ENCODE data around the gene MAPT.
"Not testable (repeated sequence)": the region's sequence is repeated elsewhere in the genome, so short reads cannot be mapped to it uniquely, and the experiment has no call there.

MAPT gene

GRCh38 chr17:45955326-45955725 is 61.0 kb downstream of the MAPT start:
- Mint-ChIP-seq H3K27me3 (peaks cover 22% of the 10 kb centered on the region), H3K27ac (no peak overlapping the region), H3K4me3 (no peak overlapping the region), H3K4me1 (ENCODE audit: low read depth) (no peaks in the 10 kb centered on the region), H3K9me3 (no peaks in the 10 kb centered on the region), H3K36me3 (ENCODE audit: low read depth) (no peaks in the 10 kb centered on the region)
- DNase-seq = no peak

GRCh38 chr17:45956090-45956489 is 61.7 kb downstream of the MAPT start:
- Mint-ChIP-seq H3K36me3 (ENCODE audit: low read depth) (no peaks in the 10 kb centered on the region), H3K4me3 (no peak overlapping the region), H3K4me1 (ENCODE audit: low read depth) (no peaks in the 10 kb centered on the region)

GRCh38 chr17:45956746-45957145 is 62.4 kb downstream of the MAPT start:
- H3K27me3 Mint-ChIP-seq; H3K27ac Mint-ChIP-seq; DNase-seq; H3K4me3 Mint-ChIP-seq; H3K9me3 Mint-ChIP-seq; H3K4me1 Mint-ChIP-seq (ENCODE audit: low read depth); H3K36me3 Mint-ChIP-seq (ENCODE audit: low read depth): not testable (repeated sequence)

More at GRCh38 chr17:45956090-45956489, 61.7 kb downstream of the MAPT start:
- Mint-ChIP-seq H3K27ac (no peak overlapping the region), H3K9me3 (no peaks in the 10 kb centered on the region), H3K27me3 (peaks cover 14% of the 10 kb centered on the region)
- no peak for DNase-seq

GRCh38 chr17:45958307-45958706 is 64.0 kb downstream of the MAPT start:
- H3K4me3 Mint-ChIP-seq = no peak overlapping the region
- no peak overlapping the region for H3K27ac Mint-ChIP-seq
- H3K27me3 Mint-ChIP-seq = no peaks in the 10 kb centered on the region
- no peak for DNase-seq
- H3K36me3 Mint-ChIP-seq (ENCODE audit: low read depth) = no peaks in the 10 kb centered on the region
- H3K4me1 Mint-ChIP-seq (ENCODE audit: low read depth) = no peaks in the 10 kb centered on the region
- H3K9me3 Mint-ChIP-seq = no peaks in the 10 kb centered on the region

- Mint-ChIP-seq H3K36me3 (ENCODE audit: low read depth) (no peaks in the 10 kb centered on the region), H3K4me3 (no peak overlapping the region), H3K27me3 (no peaks in the 10 kb centered on the region), H3K4me1 (ENCODE audit: low read depth) (no peaks in the 10 kb centered on the region), H3K27ac (no peak overlapping the region), H3K9me3 (no peaks in the 10 kb centered on the region)
- no peak for DNase-seq
Observed at GRCh38 chr17:45958994-45959665, 64.8 kb downstream of the MAPT start.

- no peaks in the 10 kb centered on the region for H3K4me1 Mint-ChIP-seq (ENCODE audit: low read depth)
- no peak overlapping the region for H3K4me3 Mint-ChIP-seq
- no peak for DNase-seq
- H3K27me3 Mint-ChIP-seq = no peaks in the 10 kb centered on the region
- no peaks in the 10 kb centered on the region for H3K36me3 Mint-ChIP-seq (ENCODE audit: low read depth)
- H3K27ac Mint-ChIP-seq = no peak overlapping the region
- no peaks in the 10 kb centered on the region for H3K9me3 Mint-ChIP-seq
Observed at GRCh38 chr17:45960311-45960710, 66.0 kb downstream of the MAPT start.

- Mint-ChIP-seq H3K36me3 (ENCODE audit: low read depth) (no peaks in the 10 kb centered on the region), H3K9me3 (no peaks in the 10 kb centered on the region)
Observed at GRCh38 chr17:45961206-45961605, 66.9 kb downstream of the MAPT start.

GRCh38 chr17:45962221-45962972 is 68.0 kb downstream of the MAPT start:
- no peak for DNase-seq
- Mint-ChIP-seq H3K27ac (no peak overlapping the region), H3K27me3 (peaks cover 11% of the 10 kb centered on the region), H3K36me3 (ENCODE audit: low read depth) (no peaks in the 10 kb centered on the region), H3K4me1 (ENCODE audit: low read depth) (no peaks in the 10 kb centered on the region), H3K4me3 (no peak overlapping the region), H3K9me3 (no peaks in the 10 kb centered on the region)

More at GRCh38 chr17:45961206-45961605, 66.9 kb downstream of the MAPT start:
- peaks cover 6% of the 10 kb centered on the region for H3K27me3 Mint-ChIP-seq
- DNase-seq = no peak
- no peaks in the 10 kb centered on the region for H3K4me1 Mint-ChIP-seq (ENCODE audit: low read depth)
- no peak overlapping the region for H3K27ac Mint-ChIP-seq
- no peak overlapping the region for H3K4me3 Mint-ChIP-seq

GRCh38 chr17:45963283-45963682 is 68.9 kb downstream of the MAPT start:
- Mint-ChIP-seq H3K27me3 (peaks cover 16% of the 10 kb centered on the region), H3K4me3 (no peak overlapping the region), H3K4me1 (ENCODE audit: low read depth) (no peaks in the 10 kb centered on the region), H3K36me3 (ENCODE audit: low read depth) (no peaks in the 10 kb centered on the region), H3K27ac (no peak overlapping the region), H3K9me3 (no peaks in the 10 kb centered on the region)
- DNase-seq = no peak

- Mint-ChIP-seq H3K4me3 (no peak overlapping the region), H3K27ac (no peak overlapping the region), H3K36me3 (ENCODE audit: low read depth) (no peaks in the 10 kb centered on the region), H3K27me3 (peaks cover 16% of the 10 kb centered on the region), H3K4me1 (ENCODE audit: low read depth) (no peaks in the 10 kb centered on the region), H3K9me3 (no peaks in the 10 kb centered on the region)
- DNase-seq = no peak
Observed at GRCh38 chr17:45963889-45964288, 69.5 kb downstream of the MAPT start.

- Mint-ChIP-seq H3K4me3 (no peak overlapping the region), H3K4me1 (ENCODE audit: low read depth) (no peaks in the 10 kb centered on the region), H3K27me3 (peaks cover 18% of the 10 kb centered on the region), H3K27ac (no peak overlapping the region), H3K36me3 (ENCODE audit: low read depth) (no peaks in the 10 kb centered on the region), H3K9me3 (no peaks in the 10 kb centered on the region)
- no peak for DNase-seq
Observed at GRCh38 chr17:45964634-45965033, 70.3 kb downstream of the MAPT start.

GRCh38 chr17:45965812-45966211 is 71.5 kb downstream of the MAPT start:
- Mint-ChIP-seq H3K4me1 (ENCODE audit: low read depth) (no peaks in the 10 kb centered on the region), H3K27ac (no peak overlapping the region), H3K4me3 (no peak overlapping the region), H3K27me3 (peaks cover 23% of the 10 kb centered on the region), H3K9me3 (no peaks in the 10 kb centered on the region), H3K36me3 (ENCODE audit: low read depth) (no peaks in the 10 kb centered on the region)
- no peak for DNase-seq

- H3K27me3 Mint-ChIP-seq = peaks cover 23% of the 10 kb centered on the region
- H3K4me3 Mint-ChIP-seq = no peak overlapping the region
- H3K27ac Mint-ChIP-seq = no peak overlapping the region
- no peak for DNase-seq
- H3K36me3 Mint-ChIP-seq (ENCODE audit: low read depth) = no peaks in the 10 kb centered on the region
- H3K4me1 Mint-ChIP-seq (ENCODE audit: low read depth) = no peaks in the 10 kb centered on the region
- no peaks in the 10 kb centered on the region for H3K9me3 Mint-ChIP-seq
Observed at GRCh38 chr17:45966606-45967280, 72.4 kb downstream of the MAPT start.

GRCh38 chr17:45967378-45967777 is 73.0 kb downstream of the MAPT start:
- Mint-ChIP-seq H3K4me3 (no peak overlapping the region), H3K27ac (no peak overlapping the region), H3K4me1 (ENCODE audit: low read depth) (no peaks in the 10 kb centered on the region), H3K36me3 (ENCODE audit: low read depth) (no peaks in the 10 kb centered on the region), H3K27me3 (peaks cover 23% of the 10 kb centered on the region), H3K9me3 (no peaks in the 10 kb centered on the region)
- no peak for DNase-seq

- no peak for DNase-seq
- Mint-ChIP-seq H3K4me3 (no peak overlapping the region), H3K36me3 (ENCODE audit: low read depth) (no peaks in the 10 kb centered on the region), H3K9me3 (no peaks in the 10 kb centered on the region), H3K27ac (no peak overlapping the region), H3K27me3 (peaks cover 23% of the 10 kb centered on the region), H3K4me1 (ENCODE audit: low read depth) (no peaks in the 10 kb centered on the region)
Observed at GRCh38 chr17:45968732-45969131, 74.4 kb downstream of the MAPT start.

Measured in activated T-cell treated with anti-CD3 and anti-CD28 coated beads, Interleukin-2, amount 50 U/mL, for 24 hours (primary cell).